Bronchial epithelial cell (primary cell): Measurements from ENCODE around the gene WDR82. TPM values are rescaled to one million over a fixed set of nuclear protein-coding genes. Genes with fewer than 3 reads are reported as not detected.
"Not testable (repeated sequence)": the region's sequence is repeated elsewhere in the genome, so short reads cannot be mapped to it uniquely, and the experiment has no call there.

Experiments
- DNase-seq: peaks from one replicate; pipeline ENCODE4 v3.0.0-alpha.2; 2010; ENCODE audit warnings: low read depth
- FAIRE-seq: peaks from 2 replicates; lab custom pipeline; 2011; peaks lifted over from hg19 to GRCh38; lab: Jason Lieb, UNC
- H3K27me3 ChIP-seq: 2 replicates; pipeline ENCODE4 v1.5.1; 2011; ENCODE audit warnings: low read length; ENCODE audit not compliant: control insufficient read depth, insufficient read depth
- H3K36me3 ChIP-seq: 2 replicates; pipeline ENCODE4 v1.5.1; 2011; ENCODE audit warnings: low read length; ENCODE audit not compliant: control insufficient read depth, insufficient read depth
- H3K4me3 ChIP-seq: 2 replicates; pipeline ENCODE4 v1.5.1; 2011; ENCODE audit warnings: mild to moderate bottlenecking, low read depth, low read length, control low read depth
- CTCF ChIP-seq: IDR thresholded peaks from 2 replicates; pipeline ENCODE4 v1.5.1; 2011; ENCODE audit warnings: mild to moderate bottlenecking, moderate library complexity, low read length, control low read depth, inconsistent platforms; ENCODE audit not compliant: insufficient read depth, severe bottlenecking
- total RNA-seq: library from RNA; depleted of rRNA; stranded (reverse); fragments of >200 nt; gene quantifications from 2 replicates; pipeline ENCODE4 v1.2.1, GENCODE V29; 2014

WDR82 gene
- total RNA-seq, 1 donor from 2014 or later = 61.3 TPM

GRCh38 chr3:52289747-52290595, 11.5 kb upstream of the WDR82 start:
- TF ChIP-seq CTCF = no peak
- Histone ChIP-seq H3K27me3 (no peaks in the 10 kb centered on the region), H3K4me3 (no peak overlapping the region), H3K36me3 (peaks cover 15% of the 10 kb centered on the region)
- FAIRE-seq (no peak), DNase-seq (no peak)

GRCh38 chr3:52289338-52289746, 10.9 kb upstream of the WDR82 start:
- DNase-seq (no peak), FAIRE-seq (no peak)
- Histone ChIP-seq H3K36me3 (peaks cover 15% of the 10 kb centered on the region), H3K4me3 (no peak overlapping the region), H3K27me3 (no peaks in the 10 kb centered on the region)
- no peak for TF ChIP-seq CTCF

GRCh38 chr3:52288674-52289073, 10.2 kb upstream of the WDR82 start:
- peaks cover 13% of the 10 kb centered on the region for H3K36me3 ChIP-seq
- DNase-seq = no peak
- no peaks in the 10 kb centered on the region for H3K27me3 ChIP-seq
- TF ChIP-seq CTCF = no peak
- H3K4me3 ChIP-seq = peak overlapping the region; percentile 62
- no peak for FAIRE-seq

DNA sequence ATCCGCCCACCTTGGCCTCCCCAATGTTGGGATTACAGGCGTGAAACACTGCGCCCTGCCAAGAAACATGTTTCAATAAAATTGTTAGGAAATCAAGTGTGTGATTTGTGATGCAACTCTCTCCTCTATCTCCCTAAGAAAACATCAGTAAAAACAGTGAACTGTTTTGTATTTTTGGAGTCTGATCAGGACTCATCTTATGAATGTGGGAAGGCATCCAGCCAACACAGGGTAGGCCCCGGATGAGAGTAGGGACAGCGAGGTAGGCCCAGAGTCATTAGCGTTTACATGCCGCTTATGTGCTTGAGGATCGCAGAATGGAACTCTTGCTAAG, 8.3 kb upstream of the WDR82 start:
- DNase-seq (no peak), FAIRE-seq (no peak)
- TF ChIP-seq CTCF = no peak
- Histone ChIP-seq H3K36me3 (peaks cover 4% of the 10 kb centered on the region), H3K4me3 (peak overlapping the region; percentile 62), H3K27me3 (no peaks in the 10 kb centered on the region)

GRCh38 chr3:52284051-52284450, 5.6 kb upstream of the WDR82 start:
- not testable (repeated sequence) for DNase-seq, FAIRE-seq, H3K27me3 ChIP-seq, H3K4me3 ChIP-seq, H3K36me3 ChIP-seq

- FAIRE-seq (no peak), DNase-seq (no peak)
- no peaks in the 10 kb centered on the region for H3K36me3 ChIP-seq
- TF ChIP-seq CTCF = no peak
- no peaks in the 10 kb centered on the region for H3K27me3 ChIP-seq
- no peak overlapping the region for H3K4me3 ChIP-seq
These were observed 4.9 kb upstream of the WDR82 start for GRCh38 chr3:52283306-52283705.
